Vagina (tissue), 2 donors: ENCODE results near the gene SERPINE1. TPM values are rescaled to one million over a fixed set of nuclear protein-coding genes. Genes with fewer than 3 reads are reported as not detected.

Experiments used
- DNase-seq, 2 donors: peaks; one replicate each; pipeline ENCODE4 v3.0.0-alpha.2; 2017; ENCODE audit errors: extremely low spot score in 2 of 2
- H3K27ac ChIP-seq: fragments of 200-600 bp; sonication (generic); one replicate; pipeline ENCODE4 v1.5.1; 2019
- H3K27me3 ChIP-seq: fragments of 200-600 bp; sonication (generic); one replicate; pipeline ENCODE4 v1.5.1; 2019
- H3K36me3 ChIP-seq, 2 donors: fragments of 200-600 bp; sonication (generic); one replicate each; pipeline ENCODE4 v1.5.1; 2017 to 2019
- H3K4me1 ChIP-seq: fragments of 200-600 bp; sonication (generic); one replicate; pipeline ENCODE4 v1.5.1; 2019
- H3K4me3 ChIP-seq, 2 donors: fragments of 200-600 bp; sonication (generic); 1 replicate in 1 of 2; 2 replicates in 1 of 2; pipeline ENCODE4 v1.5.1; 2016 to 2019
- H3K9me3 ChIP-seq: fragments of 200-600 bp; sonication (generic); one replicate; pipeline ENCODE4 v1.5.1; 2019
- CTCF ChIP-seq, 3 experiments: fragments of 450-650 bp in 2 of 3; fragments of 200-600 bp in 1 of 3; sonication (generic) in 1 of 3; IDR thresholded peaks; one replicate each; pipeline ENCODE4 v1.5.1; 2017 to 2019; ENCODE audit warnings: antibody characterized with exemption in 3 of 3, mild to moderate bottlenecking in 2 of 3, moderate library complexity in 2 of 3
- POLR2A ChIP-seq, 2 donors: fragments of 450-650 bp; IDR thresholded peaks; one replicate each; pipeline ENCODE4 v1.6.1; 2017; ENCODE audit warnings: antibody characterized with exemption in 2 of 2, mild to moderate bottlenecking in 2 of 2, moderate library complexity in 2 of 2
- POLR2AphosphoS5 ChIP-seq, 2 donors: sonication (generic); formaldehyde crosslinking; IDR thresholded peaks; one replicate each; pipeline ENCODE4 v1.9.0; 2017; ENCODE audit warnings: antibody characterized with exemption in 2 of 2, mild to moderate bottlenecking in 2 of 2, low read depth in 1 of 2; ENCODE audit not compliant: insufficient read depth in 1 of 2
- intact Hi-C: fragments of 100-400 bp; cut with DNase I; formaldehyde crosslinking; loops from one replicate; pipeline ENCODE4 v1.15.1; 2023
- microRNA-seq: library from miRNA; unstranded; fragments of <30 nt; microRNA quantifications from one replicate; pipeline ENCODE4, GENCODE V29; 2017; ENCODE audit warnings: borderline number of aligned reads, borderline replicate concordance
- small RNA-seq: library from RNA; depleted of rRNA; stranded (forward); fragments of <200 nt; gene quantifications from one replicate; pipeline ENCODE3, GENCODE V24; 2016
- total RNA-seq: library from RNA; depleted of rRNA; stranded (reverse); fragments of >200 nt; gene quantifications from one replicate; pipeline ENCODE4 v1.2.3, GENCODE V29; 2016

Gene SERPINE1
- total RNA-seq, 1 donor from 2014 or later = 14.7 TPM

- intact Hi-C loops = no loop called here
- no peak for TF ChIP-seq POLR2AphosphoS5 (IDR thresholded peaks at IDR 0.05; ENCODE audit: insufficient read depth in 1 of 2, low read depth in 1 of 2)
- TF ChIP-seq POLR2A (IDR thresholded peaks at IDR 0.05) = no peak
- no peak for TF ChIP-seq CTCF (IDR thresholded peaks at IDR 0.05)
- Histone ChIP-seq H3K36me3 (no peaks in the 10 kb centered on the region), H3K27ac (no peak overlapping the region), H3K4me3 (no peak overlapping the region), H3K27me3 (no peaks in the 10 kb centered on the region), H3K9me3 (no peaks in the 10 kb centered on the region), H3K4me1 (no peaks in the 10 kb centered on the region)
- DNase-seq = no peak
These were observed 59.3 kb downstream of the SERPINE1 start for GRCh38 chr7:101186194-101186593.

GRCh38 chr7:101186844-101187428 lies 60.0 kb downstream of the SERPINE1 start:
- H3K27me3 ChIP-seq = no peaks in the 10 kb centered on the region
- no peaks in the 10 kb centered on the region for H3K4me1 ChIP-seq
- no peaks in the 10 kb centered on the region for H3K9me3 ChIP-seq
- H3K36me3 ChIP-seq = no peaks in the 10 kb centered on the region
- H3K4me3 ChIP-seq = no peak overlapping the region
- no peak for DNase-seq
- TF ChIP-seq CTCF (IDR thresholded peaks at IDR 0.05) (no peak), POLR2A (IDR thresholded peaks at IDR 0.05) (no peak), POLR2AphosphoS5 (IDR thresholded peaks at IDR 0.05; ENCODE audit: insufficient read depth in 1 of 2, low read depth in 1 of 2) (no peak)
- intact Hi-C loops = no loop called here
- no peak overlapping the region for H3K27ac ChIP-seq

Small RNAs within 50 kb of the gene (microRNA-seq; reads per million reads assigned to microRNA genes)
- not detected for gene MIR4653

Small RNAs within 50 kb of the gene (small RNA-seq; reads per million reads assigned to genes)
- not detected for gene MIR4653

Other genes starting within 250 kb of the SERPINE1 start
- gene UFSP1, start 237.4 kb upstream of the SERPINE1 start, total RNA-seq = 3.4 TPM
- gene ACHE, start 231.2 kb upstream of the SERPINE1 start, total RNA-seq = 9.3 TPM
- 0.49 TPM for gene MUC3A, start 177.6 kb upstream of the SERPINE1 start, total RNA-seq
- gene MUC12, start 157.5 kb upstream of the SERPINE1 start, total RNA-seq = 2.7 TPM
- gene MUC17, start 107.0 kb upstream of the SERPINE1 start, total RNA-seq = not detected
- 19.4 TPM for gene TRIM56, start 41.6 kb upstream of the SERPINE1 start, total RNA-seq
- gene AP1S1, start 27.4 kb downstream of the SERPINE1 start, total RNA-seq = 42.5 TPM
- gene VGF, start 38.5 kb downstream of the SERPINE1 start, total RNA-seq = 1.2 TPM
- not detected for gene NAT16, start 53.2 kb downstream of the SERPINE1 start, total RNA-seq
- gene MOGAT3, start 73.9 kb downstream of the SERPINE1 start, total RNA-seq = not detected
- 41.5 TPM for gene PLOD3, start 90.5 kb downstream of the SERPINE1 start, total RNA-seq
- 55.2 TPM for gene ZNHIT1, start 91.1 kb downstream of the SERPINE1 start, total RNA-seq
- gene CLDN15, start 110.7 kb downstream of the SERPINE1 start, total RNA-seq = 8.6 TPM
- gene FIS1, start 118.0 kb downstream of the SERPINE1 start, total RNA-seq = 204 TPM
- 15.2 TPM for gene IFT22, start 194.7 kb downstream of the SERPINE1 start, total RNA-seq
- gene COL26A1, start 235.8 kb downstream of the SERPINE1 start, total RNA-seq = not detected